ENCODE data around the gene ACBD4. TPM values are rescaled to one million over a fixed set of nuclear protein-coding genes. Genes with fewer than 3 reads are reported as not detected.
A peak's percentile ranks its signal among the peaks of the same experiment; 100 is the strongest.

The ACBD4 gene
- polyA plus RNA-seq, 1 of the 3 experiments (the other 2 are of a cell fraction) = 15.8 TPM

DNA sequence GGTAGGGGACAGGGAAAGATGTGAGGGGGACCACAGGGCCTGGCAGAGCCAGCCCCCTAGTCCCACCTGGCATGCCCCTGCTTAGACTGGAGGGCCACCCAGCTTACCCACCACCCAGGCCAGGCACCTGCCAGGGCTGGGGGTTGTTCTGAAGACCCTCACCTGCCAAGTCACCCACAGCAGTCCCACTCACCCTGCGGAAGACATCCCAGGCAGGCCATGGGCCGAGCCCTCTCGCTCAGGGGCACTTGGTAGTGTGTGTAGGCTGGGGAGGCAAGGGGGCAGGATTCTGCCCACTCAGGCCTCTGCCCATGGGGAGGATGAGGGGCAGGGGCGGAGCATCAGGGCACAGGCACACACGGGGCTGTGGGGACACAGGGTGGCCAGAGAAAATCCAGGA is 7.2 kb upstream of the ACBD4 start:
- 71% methylated on average over 4 of the region's 5 CpGs for WGBS (ENCODE audit: low lambda C conversion rate)
- peaks cover 26% of the 10 kb centered on the region for H3F3A ChIP-seq (replicated peaks; ENCODE audit: insufficient read depth)
- peaks cover 86% of the 10 kb centered on the region for H3K79me2 ChIP-seq (ENCODE audit: insufficient read depth)
- peak overlapping the region; percentile 19; the same call in 1 of the 2 replicates for H3K9ac ChIP-seq
- no peak for TF ChIP-seq MXI1 (IDR thresholded peaks at IDR 0.05; ENCODE audit: low read depth, low read length)
- CTCF ChIA-PET = interaction anchor here (1.1 to 10.8 kb wide), 5 partner anchors 10 to 208 kb away, joined by 5 to 194 read pairs (median 7); no protein-coding TSS in a partner anchor
- no peak overlapping the region for H3K4me3 ChIP-seq (ENCODE audit: low read depth in 2 of 2, low read length in 1 of 2)
- peak overlapping the region; percentile 70 for H3K4me2 ChIP-seq
- H4K20me1 ChIP-seq (ENCODE audit: insufficient read depth) = no peaks in the 10 kb centered on the region
- H3K4me1 ChIP-seq (ENCODE audit: control insufficient read depth in 1 of 2, insufficient read depth in 2 of 2, low read depth in 1 of 2, low read length in 1 of 2) = peaks cover 36 to 41% of the 10 kb centered on the region in 2 experiments; a peak in 3 of 4 replicates
- H3K9me2 ChIP-seq = no peaks in the 10 kb centered on the region
- H3K27ac ChIP-seq (ENCODE audit: low read depth in 2 of 2, low read length in 1 of 2) = peak overlapping the region; percentile 7 to 65
- no peak overlapping the region for H2AFZ ChIP-seq (ENCODE audit: low read depth)
- POLR2A ChIA-PET = no interaction called here
- H3K36me3 ChIP-seq (replicated peaks in 1 of 2; ENCODE audit: control insufficient read depth in 1 of 2, insufficient read depth in 2 of 2, low read length in 1 of 2) = peaks cover 0 to 7% of the 10 kb centered on the region in 2 experiments
- no peaks in the 10 kb centered on the region for H3K27me3 ChIP-seq (ENCODE audit: insufficient read depth)
- DNase-seq = no peak
- H3K9me3 ChIP-seq = no peaks in the 10 kb centered on the region

- ChIA-PET POLR2A (interaction anchor here (0.7 kb wide), 1 partner anchor 14 kb away, joined by 3 read pairs; no protein-coding TSS in a partner anchor), CTCF (interaction anchor here (1.0 to 10.8 kb wide), 6 partner anchors 11 to 209 kb away, joined by 3 to 194 read pairs (median 6); no protein-coding TSS in a partner anchor)
- H3K79me2 ChIP-seq (ENCODE audit: insufficient read depth) = peaks cover 80% of the 10 kb centered on the region
- no peaks in the 10 kb centered on the region for H4K20me1 ChIP-seq (ENCODE audit: insufficient read depth)
- H3K9me2 ChIP-seq = no peaks in the 10 kb centered on the region
- H3F3A ChIP-seq (replicated peaks; ENCODE audit: insufficient read depth) = peaks cover 26% of the 10 kb centered on the region
- no peaks in the 10 kb centered on the region for H3K27me3 ChIP-seq (ENCODE audit: insufficient read depth)
- no peaks in the 10 kb centered on the region for H3K9me3 ChIP-seq
- H3K4me3 ChIP-seq (ENCODE audit: low read depth in 2 of 2, low read length in 1 of 2) = no peak overlapping the region
- WGBS (ENCODE audit: low lambda C conversion rate) = 96% methylated on average over 2 of the region's 2 CpGs
- H2AFZ ChIP-seq (ENCODE audit: low read depth) = no peak overlapping the region
- H3K9ac ChIP-seq = no peak overlapping the region
- peaks cover 0 to 7% of the 10 kb centered on the region in 2 experiments for H3K36me3 ChIP-seq (replicated peaks in 1 of 2; ENCODE audit: control insufficient read depth in 1 of 2, insufficient read depth in 2 of 2, low read length in 1 of 2)
- TF ChIP-seq SMC3 (IDR thresholded peaks at IDR 0.05; ENCODE audit: low read depth, low read length) = no peak
- no peak for TF ChIP-seq CHD2 (IDR thresholded peaks at IDR 0.05; ENCODE audit: low read length, partially characterized antibody)
- no peak for TF ChIP-seq GABPA (IDR thresholded peaks at IDR 0.05; ENCODE audit: low read depth)
- no peak for TF ChIP-seq RCOR1 (IDR thresholded peaks at IDR 0.05; ENCODE audit: low read length)
- no peak for TF ChIP-seq MXI1 (IDR thresholded peaks at IDR 0.05; ENCODE audit: low read depth, low read length)
- no peak for TF ChIP-seq FOSL2 (IDR thresholded peaks at IDR 0.05; ENCODE audit: borderline replicate concordance, low read depth)
- TF ChIP-seq SIN3A (IDR thresholded peaks at IDR 0.05; ENCODE audit: borderline replicate concordance, low read depth, low read length) = no peak
- peak overlapping the region in 1 of 2 experiments; percentile 65; a peak in 1 of 4 replicates for H3K27ac ChIP-seq (ENCODE audit: low read depth in 2 of 2, low read length in 1 of 2)
- H3K4me2 ChIP-seq = peak overlapping the region; percentile 70; the same call in 1 of the 2 replicates
- H3K4me1 ChIP-seq (ENCODE audit: control insufficient read depth in 1 of 2, insufficient read depth in 2 of 2, low read depth in 1 of 2, low read length in 1 of 2) = peaks cover 30 to 35% of the 10 kb centered on the region in 2 experiments; a peak in 3 of 4 replicates
- DNase-seq = no peak
These were observed 6.5 kb upstream of the ACBD4 start for GRCh38 chr17:45128989-45129388.

DNA sequence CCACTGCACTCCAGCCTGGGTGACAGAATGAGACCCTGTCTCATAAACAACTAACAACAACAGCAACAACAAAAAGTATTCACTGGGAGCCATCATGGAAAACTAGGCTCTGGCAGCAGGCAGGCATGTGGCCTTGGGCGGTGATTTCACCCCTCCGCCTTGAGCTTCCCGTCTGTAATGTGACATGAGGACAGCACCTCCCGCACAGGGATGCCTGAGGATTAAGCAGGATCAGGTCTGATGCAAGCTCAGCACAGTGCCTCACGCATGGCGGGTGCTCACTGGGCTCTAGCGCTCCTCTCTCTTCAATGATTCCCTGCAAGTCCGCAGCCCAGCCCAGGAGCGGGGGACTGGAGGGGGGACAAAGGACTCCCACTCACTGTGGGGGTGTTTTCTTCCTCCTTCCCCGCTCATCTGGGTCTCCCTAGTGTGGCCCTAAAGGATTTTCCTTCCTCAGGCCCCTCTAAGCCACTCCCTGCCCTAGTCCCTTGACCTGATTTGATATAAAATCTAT is 6.0 kb upstream of the ACBD4 start:
- DNase-seq = no peak
- H3K27me3 ChIP-seq (ENCODE audit: insufficient read depth) = no peaks in the 10 kb centered on the region
- H2AFZ ChIP-seq (ENCODE audit: low read depth) = no peak overlapping the region
- 80% methylated on average over 4 of the region's 10 CpGs for WGBS (ENCODE audit: low lambda C conversion rate)
- H3F3A ChIP-seq (replicated peaks; ENCODE audit: insufficient read depth) = peaks cover 23% of the 10 kb centered on the region
- H4K20me1 ChIP-seq (ENCODE audit: insufficient read depth) = no peaks in the 10 kb centered on the region
- H3K36me3 ChIP-seq (replicated peaks in 1 of 2; ENCODE audit: control insufficient read depth in 1 of 2, insufficient read depth in 2 of 2, low read length in 1 of 2) = peaks cover 0 to 7% of the 10 kb centered on the region in 2 experiments
- peak overlapping the region; percentile 88; the same call in 1 of the 2 replicates for H3K4me2 ChIP-seq
- peaks cover 75% of the 10 kb centered on the region for H3K79me2 ChIP-seq (ENCODE audit: insufficient read depth)
- H3K27ac ChIP-seq (ENCODE audit: low read depth in 2 of 2, low read length in 1 of 2) = peak overlapping the region in 1 of 2 experiments; percentile 65; a peak in 1 of 4 replicates
- H3K9me2 ChIP-seq = no peaks in the 10 kb centered on the region
- no peaks in the 10 kb centered on the region for H3K9me3 ChIP-seq
- ChIA-PET CTCF (interaction anchor here (0.7 to 10.8 kb wide), 10 partner anchors 11 to 210 kb away, joined by 3 to 194 read pairs (median 5); no protein-coding TSS in a partner anchor), POLR2A (interaction anchor here (0.7 kb wide), 1 partner anchor 14 kb away, joined by 3 read pairs; no protein-coding TSS in a partner anchor)
- H3K4me1 ChIP-seq (ENCODE audit: control insufficient read depth in 1 of 2, insufficient read depth in 2 of 2, low read depth in 1 of 2, low read length in 1 of 2) = peaks cover 26 to 30% of the 10 kb centered on the region in 2 experiments; a peak in 3 of 4 replicates
- H3K9ac ChIP-seq = no peak overlapping the region; the same call in 1 of the 2 replicates
- H3K4me3 ChIP-seq (ENCODE audit: low read depth in 2 of 2, low read length in 1 of 2) = no peak overlapping the region
- TF ChIP-seq TCF12 (IDR thresholded peaks at IDR 0.05) (no peak), NFIC (IDR thresholded peaks at IDR 0.05; ENCODE audit: borderline replicate concordance) (no peak), USF1 (IDR thresholded peaks at IDR 0.05; ENCODE audit: borderline replicate concordance, low read depth) (no peak), EZH2phosphoT487 (IDR thresholded peaks at IDR 0.05; ENCODE audit: borderline replicate concordance, low read depth) (no peak), PBX3 (IDR thresholded peaks at IDR 0.05) (no peak), JUND (IDR thresholded peaks at IDR 0.05) (no peak), RFX5 (IDR thresholded peaks at IDR 0.05; ENCODE audit: low read length) (no peak), FOXJ3 (CRISPR knock-in tag; IDR thresholded peaks at IDR 0.05) (no peak), SMC3 (IDR thresholded peaks at IDR 0.05; ENCODE audit: low read depth, low read length) (no peak), RAD21 (IDR thresholded peaks at IDR 0.05; ENCODE audit: low read length) (no peak), MXI1 (IDR thresholded peaks at IDR 0.05; ENCODE audit: low read depth, low read length) (no peak), NRF1 (IDR thresholded peaks at IDR 0.05; ENCODE audit: low read depth, low read length) (no peak), CHD2 (IDR thresholded peaks at IDR 0.05; ENCODE audit: low read length, partially characterized antibody) (no peak)
- TF ChIP-seq, protein P1, sequence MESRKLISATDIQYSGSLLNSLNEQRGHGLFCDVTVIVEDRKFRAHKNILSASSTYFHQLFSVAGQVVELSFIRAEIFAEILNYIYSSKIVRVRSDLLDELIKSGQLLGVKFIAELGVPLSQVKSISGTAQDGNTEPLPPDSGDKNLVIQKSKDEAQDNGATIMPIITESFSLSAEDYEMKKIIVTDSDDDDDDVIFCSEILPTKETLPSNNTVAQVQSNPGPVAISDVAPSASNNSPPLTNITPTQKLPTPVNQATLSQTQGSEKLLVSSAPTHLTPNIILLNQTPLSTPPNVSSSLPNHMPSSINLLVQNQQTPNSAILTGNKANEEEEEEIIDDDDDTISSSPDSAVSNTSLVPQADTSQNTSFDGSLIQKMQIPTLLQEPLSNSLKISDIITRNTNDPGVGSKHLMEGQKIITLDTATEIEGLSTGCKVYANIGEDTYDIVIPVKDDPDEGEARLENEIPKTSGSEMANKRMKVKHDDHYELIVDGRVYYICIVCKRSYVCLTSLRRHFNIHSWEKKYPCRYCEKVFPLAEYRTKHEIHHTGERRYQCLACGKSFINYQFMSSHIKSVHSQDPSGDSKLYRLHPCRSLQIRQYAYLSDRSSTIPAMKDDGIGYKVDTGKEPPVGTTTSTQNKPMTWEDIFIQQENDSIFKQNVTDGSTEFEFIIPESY (IDR thresholded peaks at IDR 0.05; ENCODE audit: borderline replicate concordance, low read depth) = no peak

All from SK-N-SH (cell line).